Measurements from ENCODE around the gene POLR2L.

DNA sequence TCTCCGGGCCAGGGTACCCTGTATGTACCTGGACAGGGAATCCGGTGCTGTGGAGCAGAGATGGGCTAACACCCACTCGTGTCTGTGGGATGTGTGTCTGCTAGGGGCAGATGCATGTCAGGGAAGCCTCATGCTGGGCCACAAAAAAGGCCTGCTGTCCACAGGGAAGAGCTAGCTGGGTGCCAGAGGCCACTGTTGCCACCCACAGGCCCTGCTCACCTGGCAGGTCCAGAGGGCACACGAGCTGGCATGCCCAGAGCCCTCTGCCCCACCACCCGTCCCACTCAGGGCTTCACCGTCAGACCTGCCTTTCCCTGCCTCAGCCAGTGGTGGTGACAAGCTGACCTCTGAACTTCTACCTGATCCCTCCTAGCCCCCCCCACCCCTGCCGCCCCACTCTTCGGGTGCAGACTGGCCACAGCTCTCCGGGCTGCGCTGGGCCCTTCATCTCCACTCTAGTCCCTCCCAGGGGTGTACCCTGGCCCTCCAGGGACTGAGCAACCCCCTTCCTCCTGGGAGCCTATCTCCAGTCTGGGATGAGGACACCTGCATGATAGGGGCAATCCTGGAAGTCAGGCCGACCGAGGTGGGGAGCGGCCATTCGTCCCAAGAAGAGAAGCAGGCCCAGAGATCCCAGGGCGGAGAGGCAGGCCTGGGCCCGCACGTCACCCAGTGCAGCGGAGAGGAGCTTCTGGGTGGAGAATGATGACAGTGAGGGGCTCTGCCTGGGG lies 45.6 kb downstream of the POLR2L start:
- TF ChIP-seq POLR2A (IDR thresholded peaks at IDR 0.05; ENCODE audit: low read depth) (no peak), EP300 (IDR thresholded peaks at IDR 0.05) (no peak), POLR2AphosphoS5 (IDR thresholded peaks at IDR 0.05) (no peak)
- TF ChIP-seq, protein P1, sequence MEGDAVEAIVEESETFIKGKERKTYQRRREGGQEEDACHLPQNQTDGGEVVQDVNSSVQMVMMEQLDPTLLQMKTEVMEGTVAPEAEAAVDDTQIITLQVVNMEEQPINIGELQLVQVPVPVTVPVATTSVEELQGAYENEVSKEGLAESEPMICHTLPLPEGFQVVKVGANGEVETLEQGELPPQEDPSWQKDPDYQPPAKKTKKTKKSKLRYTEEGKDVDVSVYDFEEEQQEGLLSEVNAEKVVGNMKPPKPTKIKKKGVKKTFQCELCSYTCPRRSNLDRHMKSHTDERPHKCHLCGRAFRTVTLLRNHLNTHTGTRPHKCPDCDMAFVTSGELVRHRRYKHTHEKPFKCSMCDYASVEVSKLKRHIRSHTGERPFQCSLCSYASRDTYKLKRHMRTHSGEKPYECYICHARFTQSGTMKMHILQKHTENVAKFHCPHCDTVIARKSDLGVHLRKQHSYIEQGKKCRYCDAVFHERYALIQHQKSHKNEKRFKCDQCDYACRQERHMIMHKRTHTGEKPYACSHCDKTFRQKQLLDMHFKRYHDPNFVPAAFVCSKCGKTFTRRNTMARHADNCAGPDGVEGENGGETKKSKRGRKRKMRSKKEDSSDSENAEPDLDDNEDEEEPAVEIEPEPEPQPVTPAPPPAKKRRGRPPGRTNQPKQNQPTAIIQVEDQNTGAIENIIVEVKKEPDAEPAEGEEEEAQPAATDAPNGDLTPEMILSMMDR (IDR thresholded peaks at IDR 0.05) = no peak
